Measurements from ENCODE around the gene C11orf24.

C11orf24 gene

DNA sequence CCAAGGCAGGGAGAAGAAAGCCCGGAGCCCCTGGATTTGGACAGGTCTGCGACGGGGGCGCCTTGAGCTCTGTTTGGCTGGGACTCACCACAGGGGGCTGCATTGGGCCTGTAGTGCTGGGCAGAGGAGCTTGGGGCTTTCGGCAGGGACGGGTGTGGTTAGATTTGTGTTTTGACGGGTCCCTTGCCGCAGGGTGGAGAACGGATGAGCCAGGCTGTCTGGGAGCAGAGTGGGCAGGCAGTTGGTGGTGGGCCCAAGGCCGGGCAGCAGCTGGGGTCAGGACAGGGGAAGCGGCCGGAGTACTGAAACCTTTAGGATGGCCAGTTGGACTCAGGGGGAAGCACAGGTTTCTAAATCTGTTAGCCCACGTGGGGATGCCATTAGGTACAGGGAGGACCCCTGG, 13.4 kb downstream of the C11orf24 start:
- Histone ChIP-seq H4K20me1 (ENCODE audit: insufficient read depth, low read length, poor library complexity, severe bottlenecking) (no peaks in the 10 kb centered on the region), H3K36me3 (ENCODE audit: insufficient read depth, low read length) (no peaks in the 10 kb centered on the region; the same call in 1 of the 2 replicates)
- TF ChIP-seq, protein P1, sequence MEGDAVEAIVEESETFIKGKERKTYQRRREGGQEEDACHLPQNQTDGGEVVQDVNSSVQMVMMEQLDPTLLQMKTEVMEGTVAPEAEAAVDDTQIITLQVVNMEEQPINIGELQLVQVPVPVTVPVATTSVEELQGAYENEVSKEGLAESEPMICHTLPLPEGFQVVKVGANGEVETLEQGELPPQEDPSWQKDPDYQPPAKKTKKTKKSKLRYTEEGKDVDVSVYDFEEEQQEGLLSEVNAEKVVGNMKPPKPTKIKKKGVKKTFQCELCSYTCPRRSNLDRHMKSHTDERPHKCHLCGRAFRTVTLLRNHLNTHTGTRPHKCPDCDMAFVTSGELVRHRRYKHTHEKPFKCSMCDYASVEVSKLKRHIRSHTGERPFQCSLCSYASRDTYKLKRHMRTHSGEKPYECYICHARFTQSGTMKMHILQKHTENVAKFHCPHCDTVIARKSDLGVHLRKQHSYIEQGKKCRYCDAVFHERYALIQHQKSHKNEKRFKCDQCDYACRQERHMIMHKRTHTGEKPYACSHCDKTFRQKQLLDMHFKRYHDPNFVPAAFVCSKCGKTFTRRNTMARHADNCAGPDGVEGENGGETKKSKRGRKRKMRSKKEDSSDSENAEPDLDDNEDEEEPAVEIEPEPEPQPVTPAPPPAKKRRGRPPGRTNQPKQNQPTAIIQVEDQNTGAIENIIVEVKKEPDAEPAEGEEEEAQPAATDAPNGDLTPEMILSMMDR (conservative IDR thresholded peaks at IDR 0.05; ENCODE audit: low read length), result no peak
- no peak for TF ChIP-seq EZH2phosphoT487 (IDR thresholded peaks at IDR 0.05; ENCODE audit: borderline replicate concordance)

DNA sequence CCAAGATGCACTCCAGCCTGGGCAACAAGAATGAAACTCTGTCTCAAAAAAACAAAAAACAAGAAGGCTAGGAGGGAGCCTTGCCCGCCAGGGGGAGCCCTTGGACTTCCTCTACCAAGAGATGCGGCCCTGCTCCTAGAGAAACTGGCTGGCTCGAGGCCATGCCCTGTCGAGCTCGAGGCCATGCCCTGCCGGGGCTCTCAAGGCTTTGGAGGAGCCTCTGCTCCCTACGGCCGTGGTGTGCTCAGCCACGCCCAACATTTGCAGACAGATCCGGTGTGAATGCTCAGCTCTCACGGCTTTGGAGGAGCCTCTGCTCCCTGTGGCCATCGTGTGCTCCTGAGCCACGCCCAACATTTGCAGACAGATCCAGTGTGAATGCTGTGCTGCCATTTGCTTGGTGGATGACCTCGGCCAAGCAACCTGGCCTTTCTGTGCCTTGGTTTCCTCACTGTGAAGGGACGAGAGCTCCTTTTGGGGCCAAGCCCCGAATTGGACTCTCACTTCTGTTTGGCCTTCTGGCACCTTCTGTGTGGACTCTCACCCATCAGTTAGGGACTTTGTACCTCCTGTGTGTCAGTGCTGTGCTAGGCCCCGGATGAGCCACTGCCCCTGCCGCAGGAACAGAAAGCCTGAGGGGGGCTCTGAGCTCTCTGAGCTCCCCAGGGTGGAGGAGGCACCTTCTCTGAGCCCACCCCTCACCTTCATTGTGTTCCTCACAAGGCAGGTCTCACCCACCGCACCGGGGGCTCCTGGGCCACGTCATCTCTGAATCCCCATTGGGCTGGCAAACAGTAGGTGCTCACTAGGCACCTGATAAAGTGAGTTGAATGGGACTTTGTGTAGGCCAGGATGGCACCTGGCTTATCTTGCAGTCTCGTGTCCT, 14.1 kb downstream of the C11orf24 start:
- Histone ChIP-seq H2AFZ (ENCODE audit: low read length) (peak overlapping the region; percentile 79), H3K4me2 (ENCODE audit: low read depth, low read length, poor library complexity, severe bottlenecking) (no peak overlapping the region), H3K9me2 (replicated peaks; ENCODE audit: low read depth, low read length) (no peaks in the 10 kb centered on the region), H3F3A (ENCODE audit: low read depth) (no peaks in the 10 kb centered on the region), H3K4me3 (ENCODE audit: low read length, poor library complexity, severe bottlenecking) (no peak overlapping the region), H3K9me3 (ENCODE audit: insufficient read depth, low read depth, low read length) (no peaks in the 10 kb centered on the region), H3K4me1 (ENCODE audit: insufficient read depth, low read length, poor library complexity, severe bottlenecking) (no peaks in the 10 kb centered on the region), H3K79me2 (ENCODE audit: insufficient read depth, low read length) (no peaks in the 10 kb centered on the region), H4K20me1 (ENCODE audit: insufficient read depth, low read length, poor library complexity, severe bottlenecking) (no peaks in the 10 kb centered on the region), H3K27me3 (ENCODE audit: insufficient read depth, low read length, poor library complexity, severe bottlenecking) (no peaks in the 10 kb centered on the region), H3K9ac (ENCODE audit: low read depth, low read length, poor library complexity, severe bottlenecking) (no peak overlapping the region), H3K36me3 (ENCODE audit: insufficient read depth, low read length) (no peaks in the 10 kb centered on the region; the same call in 1 of the 2 replicates)
- TF ChIP-seq, protein P1 (conservative IDR thresholded peaks at IDR 0.05; ENCODE audit: low read length), result peak; percentile 73
- no peak for TF ChIP-seq EZH2phosphoT487 (IDR thresholded peaks at IDR 0.05; ENCODE audit: borderline replicate concordance)

More for the DNA sequence above, 13.4 kb downstream of the C11orf24 start:
- Histone ChIP-seq H3F3A (ENCODE audit: low read depth) (no peaks in the 10 kb centered on the region), H3K4me3 (ENCODE audit: low read length, poor library complexity, severe bottlenecking) (no peak overlapping the region), H3K9ac (ENCODE audit: low read depth, low read length, poor library complexity, severe bottlenecking) (no peak overlapping the region), H3K9me2 (replicated peaks; ENCODE audit: low read depth, low read length) (no peaks in the 10 kb centered on the region), H3K4me2 (ENCODE audit: low read depth, low read length, poor library complexity, severe bottlenecking) (no peak overlapping the region), H3K27me3 (ENCODE audit: insufficient read depth, low read length, poor library complexity, severe bottlenecking) (no peaks in the 10 kb centered on the region), H3K9me3 (ENCODE audit: insufficient read depth, low read depth, low read length) (no peaks in the 10 kb centered on the region), H3K4me1 (ENCODE audit: insufficient read depth, low read length, poor library complexity, severe bottlenecking) (no peaks in the 10 kb centered on the region), H3K79me2 (ENCODE audit: insufficient read depth, low read length) (no peaks in the 10 kb centered on the region), H2AFZ (ENCODE audit: low read length) (no peak overlapping the region)

DNA sequence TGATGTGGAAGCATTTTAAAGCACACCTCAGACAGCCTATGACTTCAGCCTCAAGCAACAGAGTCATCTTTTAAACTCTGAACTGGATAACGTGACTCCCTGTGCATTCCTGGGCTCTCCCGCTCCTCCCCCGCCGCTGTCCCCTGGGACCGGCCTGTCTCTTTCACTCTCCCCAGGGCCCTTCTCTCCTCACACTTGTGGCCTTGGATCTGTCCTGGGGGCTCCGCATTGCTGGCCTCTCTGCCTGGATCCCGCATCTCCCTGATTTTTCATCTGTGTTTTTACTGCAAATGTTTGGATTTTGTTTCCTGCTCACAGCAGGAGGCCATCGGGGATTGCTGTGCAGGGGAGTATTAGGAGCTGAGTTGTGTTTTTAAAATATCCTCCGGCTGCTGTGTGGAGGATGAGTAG, 15.4 kb downstream of the C11orf24 start:
- H4K20me1 ChIP-seq (ENCODE audit: insufficient read depth, low read length, poor library complexity, severe bottlenecking), result no peaks in the 10 kb centered on the region
- H3K79me2 ChIP-seq (ENCODE audit: insufficient read depth, low read length), result no peaks in the 10 kb centered on the region
- no peak overlapping the region for H3K4me2 ChIP-seq (ENCODE audit: low read depth, low read length, poor library complexity, severe bottlenecking)
- H3K9me3 ChIP-seq (ENCODE audit: insufficient read depth, low read depth, low read length), result no peaks in the 10 kb centered on the region
- H3K9ac ChIP-seq (ENCODE audit: low read depth, low read length, poor library complexity, severe bottlenecking), result no peak overlapping the region
- no peaks in the 10 kb centered on the region for H3K9me2 ChIP-seq (replicated peaks; ENCODE audit: low read depth, low read length)
- H3K27me3 ChIP-seq (ENCODE audit: insufficient read depth, low read length, poor library complexity, severe bottlenecking), result no peaks in the 10 kb centered on the region
- no peaks in the 10 kb centered on the region for H3F3A ChIP-seq (ENCODE audit: low read depth)
- no peak for TF ChIP-seq EZH2phosphoT487 (IDR thresholded peaks at IDR 0.05; ENCODE audit: borderline replicate concordance)
- TF ChIP-seq, protein P1 (conservative IDR thresholded peaks at IDR 0.05; ENCODE audit: low read length), result no peak
- H3K36me3 ChIP-seq (ENCODE audit: insufficient read depth, low read length), result no peaks in the 10 kb centered on the region; the same call in 1 of the 2 replicates
- H3K4me1 ChIP-seq (ENCODE audit: insufficient read depth, low read length, poor library complexity, severe bottlenecking), result no peaks in the 10 kb centered on the region
- H2AFZ ChIP-seq (ENCODE audit: low read length), result no peak overlapping the region
- H3K4me3 ChIP-seq (ENCODE audit: low read length, poor library complexity, severe bottlenecking), result no peak overlapping the region

Measured in Loucy (cell line).